ENCODE results near the gene KIAA1217. TPM values are rescaled to one million over a fixed set of nuclear protein-coding genes. Genes with fewer than 3 reads are reported as not detected.
"Not testable (repeated sequence)": the region's sequence is repeated elsewhere in the genome, so short reads cannot be mapped to it uniquely, and the experiment has no call there.

Gene KIAA1217
- polyA plus RNA-seq, 6 donors from 2014 or later, result not detected

DNA sequence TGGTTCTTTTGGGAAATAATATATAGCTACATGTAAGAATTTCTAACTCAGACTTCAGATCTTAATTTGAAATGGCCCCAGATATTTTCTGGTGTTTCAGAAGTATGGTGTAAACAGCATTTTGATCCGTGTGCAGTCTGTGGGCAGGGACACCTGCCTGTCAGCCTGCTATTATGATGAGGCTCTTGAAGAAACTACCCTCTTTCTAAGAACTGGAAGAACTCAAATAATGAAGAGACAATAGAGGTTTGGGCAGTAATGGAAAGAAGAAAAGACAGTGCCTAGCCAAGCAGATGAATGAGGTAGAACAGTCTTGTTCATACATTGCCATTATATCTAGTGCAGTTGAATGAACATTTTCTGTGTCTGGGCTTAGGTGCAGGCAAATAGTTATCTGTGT lies 258.2 kb downstream of the KIAA1217 start:
- H3K36me3 Mint-ChIP-seq, result no peaks in the 10 kb centered on the region
- H3K9me3 Mint-ChIP-seq, result peaks cover 0 to 9% (median 4%) of the 10 kb centered on the region in 7 donors
- H3K27me3 Mint-ChIP-seq, result no peaks in the 10 kb centered on the region
- H3K4me3 Mint-ChIP-seq, result no peak overlapping the region
- DNase-seq, result no peak
- no peak overlapping the region for H3K27ac Mint-ChIP-seq
- H3K4me1 Mint-ChIP-seq, result no peaks in the 10 kb centered on the region
- ATAC-seq (ENCODE audit: low read depth in 2 of 2), result no peak

DNA sequence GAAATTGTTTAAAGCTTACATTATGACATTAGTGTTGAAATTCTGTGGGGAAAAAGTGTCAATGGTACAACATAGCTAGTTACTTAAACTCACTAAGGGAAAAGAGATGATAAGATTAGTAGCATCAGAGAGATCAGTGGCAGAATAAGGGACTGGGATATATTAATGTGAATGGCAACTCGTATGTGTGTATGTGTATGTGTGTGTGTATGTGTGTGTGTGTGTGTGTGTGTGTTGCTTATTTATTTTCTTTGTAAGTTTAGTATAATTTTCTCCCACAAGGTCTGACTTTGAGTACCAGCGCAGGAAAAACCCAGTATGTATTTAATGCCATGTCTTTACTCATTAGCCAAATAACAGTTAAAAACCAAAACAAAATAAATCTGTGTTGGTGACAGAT lies 258.7 kb downstream of the KIAA1217 start:
- H3K36me3 Mint-ChIP-seq, result no peaks in the 10 kb centered on the region
- peaks cover 0 to 9% (median 4%) of the 10 kb centered on the region in 7 donors for H3K9me3 Mint-ChIP-seq
- H3K27me3 Mint-ChIP-seq, result no peaks in the 10 kb centered on the region
- H3K27ac Mint-ChIP-seq, result no peak overlapping the region
- no peaks in the 10 kb centered on the region for H3K4me1 Mint-ChIP-seq
- DNase-seq (no peak), ATAC-seq (ENCODE audit: low read depth in 2 of 2) (no peak)
- no peak overlapping the region for H3K4me3 Mint-ChIP-seq

DNA sequence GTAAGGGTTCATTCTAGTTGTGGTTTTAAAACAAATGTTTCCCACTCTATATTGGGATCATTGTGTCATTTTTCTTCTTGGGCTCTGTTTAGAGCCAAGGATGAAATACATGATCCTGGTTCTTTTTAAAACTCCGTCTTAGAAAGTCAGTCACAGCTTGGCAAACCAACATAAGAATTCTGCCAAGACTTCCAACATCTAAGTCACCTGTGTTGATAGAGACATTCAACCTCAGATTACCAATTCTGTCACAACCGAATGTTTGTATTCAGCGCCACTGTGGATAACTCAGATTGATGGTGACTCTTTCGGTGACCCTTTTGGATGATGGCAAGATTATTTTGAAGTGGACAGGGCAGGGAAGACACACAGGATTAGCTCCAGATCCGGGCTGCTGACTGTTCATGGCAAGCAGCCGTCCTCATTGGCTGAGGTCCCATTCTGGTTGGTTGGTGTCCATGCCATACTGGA lies 259.4 kb downstream of the KIAA1217 start:
- H3K4me3 Mint-ChIP-seq, result no peak overlapping the region
- H3K27ac Mint-ChIP-seq, result no peak overlapping the region
- H3K27me3 Mint-ChIP-seq, result no peaks in the 10 kb centered on the region
- H3K9me3 Mint-ChIP-seq, result peaks cover 0 to 9% (median 7%) of the 10 kb centered on the region in 7 donors
- ATAC-seq (ENCODE audit: low read depth in 2 of 2) (no peak), DNase-seq (no peak)
- H3K36me3 Mint-ChIP-seq, result no peaks in the 10 kb centered on the region
- H3K4me1 Mint-ChIP-seq, result no peaks in the 10 kb centered on the region

DNA sequence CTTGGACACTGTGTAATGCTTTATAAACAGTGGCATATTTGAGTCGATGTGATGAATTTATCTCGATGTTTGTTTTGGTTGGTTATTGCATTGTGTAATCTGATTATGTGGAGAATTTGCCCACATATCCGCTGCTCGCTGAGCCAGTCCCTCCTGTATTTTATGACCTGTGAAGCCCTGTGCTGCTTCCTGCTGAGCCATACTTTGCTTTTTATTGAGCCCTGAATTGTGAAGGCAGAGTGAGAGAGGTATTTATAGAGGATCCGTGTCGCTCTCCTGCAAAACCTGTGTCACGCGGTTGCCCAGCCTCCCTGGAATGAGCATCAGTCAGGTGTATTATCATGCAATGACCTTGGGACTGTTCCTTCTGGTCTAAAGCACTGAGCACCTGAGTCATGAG lies 261.1 kb downstream of the KIAA1217 start:
- Mint-ChIP-seq H3K4me3 (no peak overlapping the region), H3K4me1 (no peaks in the 10 kb centered on the region)

DNA sequence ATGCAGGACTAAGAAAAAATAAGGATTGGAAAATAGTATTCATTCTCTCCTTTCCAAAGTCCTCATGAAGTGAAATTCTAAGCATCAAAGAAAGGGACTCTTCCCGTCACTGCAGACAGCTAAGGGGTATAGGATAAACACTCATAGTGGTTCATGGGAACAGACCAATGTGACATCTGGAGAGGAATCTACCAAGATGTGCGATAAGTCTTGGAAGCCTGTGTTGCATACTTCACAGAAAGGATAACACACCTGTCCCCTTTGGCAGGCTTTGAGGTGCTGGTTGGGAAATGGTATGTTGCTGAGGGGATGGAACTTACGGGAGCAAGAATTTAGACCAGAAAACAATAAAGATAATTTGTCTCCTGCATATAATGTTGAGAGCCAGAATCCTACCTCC lies 266.7 kb downstream of the KIAA1217 start:
- DNase-seq (no peak), ATAC-seq (ENCODE audit: low read depth in 2 of 2) (no peak)
- no peaks in the 10 kb centered on the region for H3K4me1 Mint-ChIP-seq
- no peaks in the 10 kb centered on the region for H3K36me3 Mint-ChIP-seq
- H3K27ac Mint-ChIP-seq, result no peak overlapping the region
- peaks cover 0 to 16% (median 5%) of the 10 kb centered on the region in 7 donors for H3K9me3 Mint-ChIP-seq
- no peak overlapping the region for H3K4me3 Mint-ChIP-seq
- no peaks in the 10 kb centered on the region for H3K27me3 Mint-ChIP-seq

More for the DNA sequence above, 261.1 kb downstream of the KIAA1217 start:
- Mint-ChIP-seq H3K9me3 (peaks cover 0 to 9% (median 7%) of the 10 kb centered on the region in 7 donors), H3K27me3 (no peaks in the 10 kb centered on the region), H3K36me3 (no peaks in the 10 kb centered on the region), H3K27ac (no peak overlapping the region)
- ATAC-seq (ENCODE audit: low read depth in 2 of 2) (no peak), DNase-seq (no peak)

DNA sequence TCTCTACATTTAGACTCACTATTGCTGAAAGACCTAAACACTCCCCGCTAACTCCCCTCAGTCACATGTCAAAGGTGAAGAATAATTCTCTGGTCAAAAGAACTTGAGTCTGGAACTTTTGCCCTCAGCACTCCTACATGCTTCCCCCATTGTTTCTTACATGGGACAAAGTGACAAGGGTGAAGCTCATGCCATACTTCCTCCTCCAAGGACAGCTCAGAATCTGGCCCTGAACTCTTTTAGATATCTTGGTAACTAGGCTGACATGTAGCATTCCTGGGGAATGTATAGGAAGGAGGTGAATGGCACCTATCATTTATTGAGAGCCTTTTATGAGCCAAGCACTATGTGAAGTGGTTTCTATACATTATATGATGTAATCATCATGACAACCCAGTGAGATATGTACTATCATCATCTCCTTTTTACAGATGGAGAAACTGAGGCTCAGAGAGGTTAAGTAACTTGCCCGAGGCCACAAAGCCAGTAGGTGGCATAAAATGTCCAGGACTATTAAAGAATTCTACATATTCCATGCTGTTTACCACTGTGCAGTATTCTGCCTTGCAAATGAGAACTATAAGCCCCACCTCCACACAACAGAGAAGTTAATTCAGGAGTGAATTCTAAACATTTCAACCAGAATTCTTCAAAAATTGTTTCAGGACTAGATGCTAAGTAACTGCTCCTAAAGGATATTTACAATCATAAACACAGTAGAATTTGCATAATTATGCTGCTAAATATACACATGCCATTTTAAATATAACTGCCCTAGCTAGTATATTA lies 268.2 kb downstream of the KIAA1217 start:
- Mint-ChIP-seq H3K27me3 (no peaks in the 10 kb centered on the region), H3K4me1 (no peaks in the 10 kb centered on the region), H3K27ac (no peak overlapping the region), H3K4me3 (no peak overlapping the region), H3K9me3 (peaks cover 0 to 17% (median 5%) of the 10 kb centered on the region in 7 donors), H3K36me3 (no peaks in the 10 kb centered on the region)
- DNase-seq (no peak), ATAC-seq (ENCODE audit: low read depth in 2 of 2) (no peak)

DNA sequence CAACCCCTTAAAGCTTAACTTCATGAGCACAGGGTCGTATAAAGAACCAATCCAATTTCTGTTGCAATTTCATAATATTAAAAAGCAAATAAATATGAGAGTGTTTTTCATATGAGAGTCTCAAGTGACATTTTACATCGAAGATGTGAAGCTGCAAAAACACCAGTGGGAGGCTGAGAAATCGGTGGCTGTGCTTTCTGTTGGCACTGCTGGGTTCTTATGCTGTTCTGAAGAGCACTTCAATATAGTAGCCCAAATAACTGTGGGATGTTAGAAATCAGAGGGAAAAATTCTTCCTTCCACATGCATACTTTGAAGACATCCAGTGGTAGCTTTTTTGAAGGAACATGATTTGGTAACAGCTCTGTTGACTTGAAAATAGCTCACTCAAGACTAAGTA lies 269.0 kb downstream of the KIAA1217 start:
- Mint-ChIP-seq H3K4me3 (no peak overlapping the region), H3K27ac (no peak overlapping the region), H3K9me3 (peaks cover 0 to 15% (median 5%) of the 10 kb centered on the region in 7 donors), H3K4me1 (no peaks in the 10 kb centered on the region), H3K27me3 (no peaks in the 10 kb centered on the region), H3K36me3 (no peaks in the 10 kb centered on the region)
- ATAC-seq (ENCODE audit: low read depth in 2 of 2) (no peak), DNase-seq (no peak)

DNA sequence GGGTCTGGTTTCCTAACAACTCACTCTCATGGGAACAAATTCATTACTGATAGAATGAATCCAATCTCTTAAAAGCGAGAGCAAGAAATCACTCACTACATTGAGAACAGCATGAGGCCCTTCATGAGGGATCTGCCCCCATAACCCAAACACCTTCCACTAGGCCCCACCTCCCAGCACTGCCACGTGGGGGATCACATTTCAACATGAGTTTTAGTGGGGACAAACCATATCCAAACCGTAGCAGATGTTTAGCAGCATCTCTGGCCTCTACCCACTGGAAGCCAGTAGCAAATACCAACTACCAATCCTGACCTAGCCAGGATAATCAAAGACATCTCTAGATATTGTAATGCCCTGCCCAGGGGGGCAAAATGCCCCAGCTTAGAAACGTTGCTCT lies 270.9 kb downstream of the KIAA1217 start:
- DNase-seq (no peak), ATAC-seq (ENCODE audit: low read depth in 2 of 2) (no peak)
- no peak overlapping the region for H3K4me3 Mint-ChIP-seq
- H3K9me3 Mint-ChIP-seq, result peaks cover 0 to 15% (median 4%) of the 10 kb centered on the region in 7 donors
- H3K36me3 Mint-ChIP-seq, result no peaks in the 10 kb centered on the region
- H3K27ac Mint-ChIP-seq, result no peak overlapping the region
- no peaks in the 10 kb centered on the region for H3K4me1 Mint-ChIP-seq
- H3K27me3 Mint-ChIP-seq, result no peaks in the 10 kb centered on the region

DNA sequence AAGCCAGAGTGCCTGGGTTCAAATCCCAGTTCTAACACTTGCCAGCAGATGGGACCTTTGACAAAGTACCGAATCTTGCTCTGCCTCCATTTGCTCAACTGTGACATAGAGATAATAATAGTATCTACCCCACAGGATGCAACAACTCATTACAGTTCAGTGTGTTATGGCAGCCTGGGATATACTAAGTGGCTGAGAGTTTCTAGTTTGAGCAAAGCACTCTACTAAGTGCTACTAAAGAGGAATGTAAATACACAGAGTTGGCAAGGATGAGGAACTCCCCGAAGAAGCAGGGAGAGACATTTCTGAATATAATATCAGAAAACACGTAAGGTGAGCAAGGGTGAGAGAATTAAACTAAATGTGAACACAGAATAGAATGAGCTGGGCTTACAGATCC lies 271.5 kb downstream of the KIAA1217 start:
- peaks cover 0 to 13% (median 4%) of the 10 kb centered on the region in 7 donors for H3K9me3 Mint-ChIP-seq
- H3K4me1 Mint-ChIP-seq, result no peaks in the 10 kb centered on the region
- H3K36me3 Mint-ChIP-seq, result no peaks in the 10 kb centered on the region
- DNase-seq, result no peak
- no peak for ATAC-seq (ENCODE audit: low read depth in 2 of 2)
- no peaks in the 10 kb centered on the region for H3K27me3 Mint-ChIP-seq
- no peak overlapping the region for H3K4me3 Mint-ChIP-seq
- no peak overlapping the region for H3K27ac Mint-ChIP-seq

DNA sequence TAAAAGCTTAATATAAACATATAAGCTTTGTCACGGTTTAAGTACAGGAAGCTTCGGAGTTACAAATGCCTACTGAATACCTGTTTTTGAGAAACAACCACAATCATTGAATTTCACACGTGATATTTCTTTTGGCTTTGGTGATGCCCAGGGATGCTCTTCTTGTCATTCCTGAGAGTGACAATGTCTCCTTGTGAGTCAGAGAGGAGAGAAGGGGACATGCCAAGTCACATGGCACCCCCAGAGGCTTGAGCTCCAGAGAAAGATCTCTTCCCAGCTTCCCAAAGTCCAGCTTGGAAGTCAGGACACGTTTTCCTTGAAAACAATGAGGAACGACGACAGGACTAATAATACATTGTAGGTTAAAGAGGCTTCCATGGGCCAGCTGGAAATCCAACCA lies 272.3 kb downstream of the KIAA1217 start:
- H3K27ac Mint-ChIP-seq, result no peak overlapping the region
- no peaks in the 10 kb centered on the region for H3K36me3 Mint-ChIP-seq
- peaks cover 0 to 9% (median 3%) of the 10 kb centered on the region in 7 donors for H3K9me3 Mint-ChIP-seq
- no peak for ATAC-seq (ENCODE audit: low read depth in 2 of 2)
- no peak for DNase-seq
- H3K4me3 Mint-ChIP-seq, result no peak overlapping the region
- H3K4me1 Mint-ChIP-seq, result no peaks in the 10 kb centered on the region
- H3K27me3 Mint-ChIP-seq, result peaks cover 0 to 3% (median under 1%) of the 10 kb centered on the region in 3 donors

DNA sequence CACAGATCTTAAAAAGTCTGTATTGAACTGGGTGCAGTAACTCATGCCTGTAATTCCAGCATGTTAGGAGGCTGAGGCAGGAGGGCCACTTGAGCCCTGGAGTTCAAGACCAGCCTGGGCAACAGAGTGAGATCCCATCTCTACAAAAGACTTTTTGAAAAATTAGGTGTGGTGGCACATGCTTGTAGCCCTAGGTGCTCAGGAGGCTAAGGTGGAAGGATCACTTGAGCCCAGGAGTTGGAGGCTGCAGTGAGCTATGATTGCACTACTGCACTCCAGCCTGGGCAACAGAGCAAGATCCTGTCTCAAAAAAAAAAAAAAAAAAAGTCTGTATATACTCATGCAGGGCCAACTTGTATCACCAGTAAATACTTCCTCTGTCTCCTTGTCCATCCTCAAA lies 273.8 kb downstream of the KIAA1217 start:
- not testable (repeated sequence) for H3K36me3 Mint-ChIP-seq; DNase-seq; H3K4me3 Mint-ChIP-seq; H3K4me1 Mint-ChIP-seq; H3K27ac Mint-ChIP-seq; ATAC-seq (ENCODE audit: low read depth in 2 of 2)
- Mint-ChIP-seq H3K9me3 (peaks cover 0 to 13% (median 0%) of the 10 kb centered on the region in 7 donors), H3K27me3 (peaks cover 0 to 11% (median 3%) of the 10 kb centered on the region in 3 donors)

DNA sequence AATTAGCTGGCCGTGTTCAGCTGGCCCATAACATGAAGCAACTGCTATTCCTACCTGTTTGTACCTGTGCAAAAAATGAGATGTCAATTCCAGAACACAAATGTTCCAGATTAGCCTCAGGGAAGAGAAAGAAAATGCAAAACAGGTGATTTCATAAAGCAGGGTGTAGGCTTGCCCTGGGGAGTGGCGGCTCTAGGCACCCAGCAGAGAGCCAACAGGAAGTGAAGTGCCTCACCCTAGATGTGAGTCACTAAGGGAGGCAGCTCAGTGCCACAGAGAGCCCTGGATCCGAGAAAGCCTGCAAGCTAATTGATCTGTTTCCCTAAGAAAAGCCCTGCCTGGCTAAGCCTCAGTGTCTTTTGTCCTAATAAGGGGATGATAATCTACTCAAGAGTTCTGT lies 274.8 kb downstream of the KIAA1217 start:
- Mint-ChIP-seq H3K36me3 (no peaks in the 10 kb centered on the region), H3K9me3 (peaks cover 0 to 13% (median 0%) of the 10 kb centered on the region in 7 donors), H3K27ac (no peak overlapping the region), H3K27me3 (peaks cover 0 to 11% (median 3%) of the 10 kb centered on the region in 3 donors), H3K4me1 (no peaks in the 10 kb centered on the region), H3K4me3 (no peak overlapping the region)
- DNase-seq (no peak), ATAC-seq (ENCODE audit: low read depth in 2 of 2) (no peak)

DNA sequence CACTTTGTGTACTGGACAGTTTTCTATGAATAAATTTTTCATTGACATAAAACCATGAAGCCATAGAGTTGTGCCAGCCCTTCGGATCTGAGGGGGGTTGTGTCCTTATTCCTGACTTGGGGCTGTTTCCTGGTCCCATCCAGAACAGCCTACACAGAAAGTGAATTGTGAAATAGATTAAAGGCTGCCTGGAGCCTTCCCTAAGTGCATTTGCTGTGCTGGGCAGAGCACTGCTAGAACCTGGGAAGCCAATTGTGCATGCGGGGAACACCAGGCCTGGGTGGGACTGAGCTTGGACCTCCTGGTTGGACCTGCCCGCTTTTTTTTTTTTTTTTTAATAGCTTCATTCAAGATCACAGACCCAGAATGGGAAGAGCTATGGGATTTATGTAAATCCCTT lies 275.8 kb downstream of the KIAA1217 start:
- ATAC-seq (ENCODE audit: low read depth in 2 of 2) (no peak), DNase-seq (no peak)
- H3K4me3 Mint-ChIP-seq, result no peak overlapping the region
- peaks cover 0 to 13% (median 0%) of the 10 kb centered on the region in 7 donors for H3K9me3 Mint-ChIP-seq
- H3K27ac Mint-ChIP-seq, result no peak overlapping the region
- no peaks in the 10 kb centered on the region for H3K36me3 Mint-ChIP-seq
- H3K4me1 Mint-ChIP-seq, result no peaks in the 10 kb centered on the region
- H3K27me3 Mint-ChIP-seq, result peaks cover 0 to 11% (median 3%) of the 10 kb centered on the region in 3 donors

DNA sequence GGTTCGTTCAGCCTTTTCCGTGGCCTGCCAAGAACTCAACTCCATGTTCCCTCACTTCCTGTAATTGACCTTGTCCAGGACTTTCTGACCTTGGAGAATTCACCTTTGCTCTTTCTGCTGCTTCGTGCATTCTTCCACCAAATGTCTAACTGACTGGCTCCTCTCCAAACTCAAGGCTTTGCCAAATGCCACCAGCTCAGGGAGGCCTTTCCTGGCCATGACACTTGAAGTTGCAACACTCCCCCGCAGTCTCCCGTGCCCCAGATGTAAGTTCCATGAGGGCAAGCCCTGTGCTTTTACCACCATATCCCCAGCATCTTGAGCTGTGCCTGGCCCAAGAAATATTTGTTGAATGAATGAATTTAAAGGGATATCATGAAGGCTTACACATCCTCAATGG lies 276.4 kb downstream of the KIAA1217 start:
- no peak overlapping the region for H3K4me3 Mint-ChIP-seq
- H3K9me3 Mint-ChIP-seq, result peaks cover 0 to 13% (median 0%) of the 10 kb centered on the region in 7 donors
- H3K27ac Mint-ChIP-seq, result no peak overlapping the region
- no peaks in the 10 kb centered on the region for H3K36me3 Mint-ChIP-seq
- H3K27me3 Mint-ChIP-seq, result peaks cover 0 to 11% (median 3%) of the 10 kb centered on the region in 3 donors
- no peak for DNase-seq
- H3K4me1 Mint-ChIP-seq, result no peaks in the 10 kb centered on the region
- ATAC-seq (ENCODE audit: low read depth in 2 of 2), result no peak

Measured in naive B cell (primary cell).